T-helper 17 cell (primary cell): Measurements from ENCODE around the gene FZR1. TPM values are rescaled to one million over a fixed set of nuclear protein-coding genes. Genes with fewer than 3 reads are reported as not detected.
"Not testable (repeated sequence)": the region's sequence is repeated elsewhere in the genome, so short reads cannot be mapped to it uniquely, and the experiment has no call there.

Experiments used
- ATAC-seq: fragments of 150-1000 bp; cut with Tn5 transposase; 2 replicates; pipeline ENCODE4 v1.10.0; 2021; ENCODE audit warnings: mild to moderate bottlenecking, moderate library complexity
- DNase-seq, 3 donors: peaks; one replicate each; pipeline versions ENCODE4 v3.0.0 to v3.0.0-alpha.2; 2020 to 2021
- H3K9me3 ChIP-seq: one replicate; pipeline ENCODE4 v1.7.0; 2013; ENCODE audit warnings: low read length, mild to moderate bottlenecking; ENCODE audit not compliant: control insufficient read depth, poor library complexity, severe bottlenecking
- H3K27ac Mint-ChIP-seq: one replicate; pipeline ENCODE4 v1.8.0; 2022; ENCODE audit warnings: mild to moderate bottlenecking, moderate library complexity, mixed read lengths
- H3K27me3 Mint-ChIP-seq: one replicate; pipeline ENCODE4 v1.8.0; 2022; ENCODE audit warnings: mixed read lengths
- H3K36me3 Mint-ChIP-seq: one replicate; pipeline ENCODE4 v1.8.0; 2022; ENCODE audit warnings: low read depth, mixed read lengths
- H3K4me1 Mint-ChIP-seq: one replicate; pipeline ENCODE4 v1.8.0; 2022; ENCODE audit warnings: mild to moderate bottlenecking, mixed read lengths
- H3K4me3 Mint-ChIP-seq: one replicate; pipeline ENCODE4 v1.8.0; 2022; ENCODE audit warnings: mild to moderate bottlenecking, moderate library complexity, mixed read lengths
- total RNA-seq, 4 donors: library from RNA in 2 of 4; stranded (reverse) in 2 of 4; gene quantifications; one replicate each; pipeline ENCODE4 v1.2.3 and lab custom pipeline; 2022 to 2026

FZR1 gene
- total RNA-seq, 2 donors from 2014 or later: 95.0 to 96.6 TPM

GRCh38 chr19:3581792-3582191 is 75.7 kb downstream of the FZR1 start:
- DNase-seq, H3K4me3 Mint-ChIP-seq, ATAC-seq, H3K27me3 Mint-ChIP-seq, H3K4me1 Mint-ChIP-seq, H3K9me3 ChIP-seq, H3K27ac Mint-ChIP-seq, H3K36me3 Mint-ChIP-seq: not testable (repeated sequence)

DNA sequence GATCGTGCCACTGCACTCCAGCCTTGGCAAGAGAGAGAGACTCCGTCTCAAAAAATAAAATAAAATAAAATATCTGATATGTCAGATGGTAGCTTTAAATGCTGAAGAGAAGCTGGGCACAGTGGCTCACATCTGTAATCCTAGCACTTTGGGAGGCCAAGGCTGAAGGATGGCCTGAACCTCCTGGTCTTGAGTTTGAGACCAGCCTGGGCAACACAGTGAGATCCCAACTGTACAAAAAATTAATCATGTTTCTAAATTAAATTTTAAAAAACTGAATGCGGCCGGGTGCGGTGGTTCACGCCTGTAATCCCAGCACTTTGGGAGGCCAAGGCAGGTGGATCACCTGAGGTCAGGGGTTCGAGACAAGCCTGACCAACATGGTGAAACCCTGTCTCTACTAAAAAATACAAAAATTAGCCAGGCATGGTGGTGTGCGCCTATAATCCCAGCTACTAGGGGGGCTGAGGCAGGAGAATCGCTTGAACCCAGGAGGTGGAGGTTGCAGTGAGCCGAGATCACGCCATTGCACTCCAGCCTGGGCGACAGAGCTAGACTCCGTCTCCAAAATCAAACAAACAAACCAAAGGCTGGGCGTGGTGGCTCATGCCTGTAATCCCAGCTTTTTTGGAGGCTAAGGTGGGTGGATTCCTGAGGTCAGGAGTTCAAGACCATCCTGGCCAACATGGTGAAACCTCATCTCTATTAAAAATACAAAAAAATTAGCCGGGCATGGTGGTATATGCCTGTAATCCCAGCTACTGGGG is 78.1 kb downstream of the FZR1 start:
- H3K36me3 Mint-ChIP-seq, H3K4me1 Mint-ChIP-seq, H3K9me3 ChIP-seq, ATAC-seq, H3K27me3 Mint-ChIP-seq, H3K4me3 Mint-ChIP-seq, H3K27ac Mint-ChIP-seq, DNase-seq: not testable (repeated sequence)

GRCh38 chr19:3585301-3586126 is 79.4 kb downstream of the FZR1 start, which contains the start of gene GIPC3:
Gene GIPC3 (plus strand): TSS chr19:3585478. CDS start chr19:3585598, 120 bp downstream.
- Mint-ChIP-seq H3K27ac (no peak within 1 kb of the TSS), H3K4me1 (no peaks in the 10 kb centered on the region), H3K36me3 (no peaks in the 10 kb centered on the region), H3K27me3 (no peaks in the 10 kb centered on the region), H3K4me3 (peak within 1 kb of the TSS; percentile 28)
- no peaks in the 10 kb centered on the region for H3K9me3 ChIP-seq
- no peak for ATAC-seq
- no peak for DNase-seq

DNA sequence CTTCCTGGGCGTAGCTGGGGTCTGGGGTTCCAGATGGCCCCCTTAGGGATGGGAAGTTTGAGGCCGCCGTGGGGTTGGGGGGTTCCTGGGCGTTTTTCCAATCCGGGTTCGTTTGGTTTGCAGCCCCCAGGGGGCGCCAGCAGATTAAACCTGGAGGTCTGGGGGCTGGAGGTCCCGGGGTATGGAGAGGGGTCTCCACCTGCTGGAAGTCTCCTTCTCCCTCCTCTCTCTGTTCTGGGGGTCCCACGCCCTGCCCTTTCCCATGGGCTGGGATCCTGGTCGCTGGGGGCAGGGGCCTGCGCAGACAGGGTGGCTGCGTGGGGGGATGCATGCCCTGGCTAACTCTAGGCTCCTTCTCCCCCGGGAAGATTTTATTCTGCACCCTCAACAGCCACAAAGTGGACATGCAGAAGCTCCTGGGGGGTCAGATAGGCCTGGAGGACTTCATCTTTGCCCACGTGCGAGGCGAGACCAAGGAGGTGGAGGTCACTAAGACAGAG is 80.1 kb downstream of the FZR1 start:
- Mint-ChIP-seq H3K36me3 (no peaks in the 10 kb centered on the region), H3K4me3 (peak overlapping the region; percentile 28), H3K27me3 (no peaks in the 10 kb centered on the region), H3K27ac (no peak overlapping the region), H3K4me1 (no peaks in the 10 kb centered on the region)
- DNase-seq (peak in 1 of 3 donors; percentile 43), ATAC-seq (peak; percentile 42)
- no peaks in the 10 kb centered on the region for H3K9me3 ChIP-seq

- Mint-ChIP-seq H3K4me3 (no peak overlapping the region), H3K27me3 (no peaks in the 10 kb centered on the region)
Observed at GRCh38 chr19:3586707-3587346, 80.7 kb downstream of the FZR1 start.

More at GRCh38 chr19:3586707-3587346, 80.7 kb downstream of the FZR1 start:
- no peaks in the 10 kb centered on the region for H3K36me3 Mint-ChIP-seq
- H3K9me3 ChIP-seq: no peaks in the 10 kb centered on the region
- no peak overlapping the region for H3K27ac Mint-ChIP-seq
- ATAC-seq: no peak
- no peaks in the 10 kb centered on the region for H3K4me1 Mint-ChIP-seq
- DNase-seq: no peak

Other genes with a start within 250 kb of the FZR1 start
- 10 to 100 TPM; 29.0 to 29.3 TPM for gene NFIC, start 139.7 kb upstream of the FZR1 start, total RNA-seq
- gene SMIM24, start 25.8 kb upstream of the FZR1 start, total RNA-seq: not detected
- not detected for gene SMIM44, start 22.9 kb upstream of the FZR1 start, total RNA-seq
- 1 to 10 TPM; 4.1 to 5.2 TPM for gene DOHH, start 5.6 kb upstream of the FZR1 start, total RNA-seq
- gene TEKTIP1, start 32.9 kb downstream of the FZR1 start, total RNA-seq: 1 to 10 TPM; 5.0 to 8.4 TPM
- gene MFSD12, start 51.3 kb downstream of the FZR1 start, total RNA-seq: 10 to 100 TPM; 58.1 to 62.0 TPM
- 10 to 100 TPM; 34.0 to 36.7 TPM for gene HMG20B, start 66.6 kb downstream of the FZR1 start, total RNA-seq
- 1 to 10 TPM in 1 of 2 donors, under 1 TPM in 1; 0.42 to 3.3 TPM for gene GIPC3, start 79.2 kb downstream of the FZR1 start, total RNA-seq
- gene TBXA2R, start 100.6 kb downstream of the FZR1 start, total RNA-seq: 10 to 100 TPM in 1 of 2 donors, 1 to 10 TPM in 1; 1.0 to 10.4 TPM
- 10 to 100 TPM; 32.8 to 34.4 TPM for gene CACTIN, start 120.5 kb downstream of the FZR1 start, total RNA-seq
- gene PIP5K1C, start 194.2 kb downstream of the FZR1 start, total RNA-seq: 10 to 100 TPM; 21.7 to 23.7 TPM
- gene TJP3, start 202.1 kb downstream of the FZR1 start, total RNA-seq: 10 to 100 TPM; 13.4 to 14.2 TPM